Measurements from ENCODE around the gene LARGE2. TPM values are rescaled to one million over a fixed set of nuclear protein-coding genes. Genes with fewer than 3 reads are reported as not detected.

The LARGE2 gene
- 1.2 to 3.6 TPM (median 2.4 TPM) in 5 replicates for total RNA-seq (2022; extraction: Qiagen RNA extraction)

GRCh38 chr11:45922425-45923082 lies at the start of gene LARGE2:
Gene LARGE2 (plus strand): TSS chr11:45922656. CDS start chr11:45922883, 227 bp downstream.

GRCh38 chr11:45885274-45885920 lies 37.1 kb upstream of the LARGE2 start, which contains the start of gene MAPK8IP1:
Gene MAPK8IP1 (plus strand): TSS chr11:45885651. CDS start chr11:45885821, 170 bp downstream.

GRCh38 chr11:45906965-45907611 lies 15.4 kb upstream of the LARGE2 start, which contains the start of gene FREY1:
Gene FREY1 (minus strand): TSS chr11:45907271. CDS start chr11:45907245, 26 bp downstream.

GRCh38 chr11:45917623-45918330 lies 4.7 kb upstream of the LARGE2 start, which contains the start of gene PEX16:
Gene PEX16 (minus strand): TSS chr11:45917877. CDS start chr11:45917811, 66 bp downstream.

Other genes starting within 250 kb of the LARGE2 start
- gene SLC35C1, start 117.5 kb upstream of the LARGE2 start, total RNA-seq (2022; extraction: Qiagen RNA extraction): 24.7 to 34.1 TPM (median 31.6 TPM) in 5 replicates
- 2.7 to 3.8 TPM (median 3.4 TPM) in 5 replicates for gene CRY2, start 75.2 kb upstream of the LARGE2 start, total RNA-seq (2022; extraction: Qiagen RNA extraction)
- 5.4 to 6.5 TPM (median 6.3 TPM) in 5 replicates for gene MAPK8IP1, start 37.0 kb upstream of the LARGE2 start, total RNA-seq (2022; extraction: Qiagen RNA extraction)
- 0.14 to 1.0 TPM (median 0.45 TPM) in 4 of 5 replicates, not detected in the other for gene FREY1, start 15.4 kb upstream of the LARGE2 start, total RNA-seq (2022; extraction: Qiagen RNA extraction)
- 13.3 to 21.0 TPM (median 19.4 TPM) in 5 replicates for gene PEX16, start 4.8 kb upstream of the LARGE2 start, total RNA-seq (2022; extraction: Qiagen RNA extraction)
- 10.0 to 14.7 TPM (median 13.1 TPM) in 5 replicates for gene PHF21A, start 198.8 kb downstream of the LARGE2 start, total RNA-seq (2022; extraction: Qiagen RNA extraction)